Measurements from ENCODE around the gene TMEM171.

GRCh38 chr5:73135021-73135420 is 14.6 kb downstream of the TMEM171 start:
- TF ChIP-seq CTCF (IDR thresholded peaks at IDR 0.05), result no peak
- no peak for TF ChIP-seq EZH2 (IDR thresholded peaks at IDR 0.05; ENCODE audit: borderline replicate concordance, insufficient read depth, low read depth, low read length, poor library complexity, severe bottlenecking)

Measured in B cell (primary cell).